Measurements from ENCODE around the gene GLMN.

GLMN gene, protein sequence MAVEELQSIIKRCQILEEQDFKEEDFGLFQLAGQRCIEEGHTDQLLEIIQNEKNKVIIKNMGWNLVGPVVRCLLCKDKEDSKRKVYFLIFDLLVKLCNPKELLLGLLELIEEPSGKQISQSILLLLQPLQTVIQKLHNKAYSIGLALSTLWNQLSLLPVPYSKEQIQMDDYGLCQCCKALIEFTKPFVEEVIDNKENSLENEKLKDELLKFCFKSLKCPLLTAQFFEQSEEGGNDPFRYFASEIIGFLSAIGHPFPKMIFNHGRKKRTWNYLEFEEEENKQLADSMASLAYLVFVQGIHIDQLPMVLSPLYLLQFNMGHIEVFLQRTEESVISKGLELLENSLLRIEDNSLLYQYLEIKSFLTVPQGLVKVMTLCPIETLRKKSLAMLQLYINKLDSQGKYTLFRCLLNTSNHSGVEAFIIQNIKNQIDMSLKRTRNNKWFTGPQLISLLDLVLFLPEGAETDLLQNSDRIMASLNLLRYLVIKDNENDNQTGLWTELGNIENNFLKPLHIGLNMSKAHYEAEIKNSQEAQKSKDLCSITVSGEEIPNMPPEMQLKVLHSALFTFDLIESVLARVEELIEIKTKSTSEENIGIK

DNA sequence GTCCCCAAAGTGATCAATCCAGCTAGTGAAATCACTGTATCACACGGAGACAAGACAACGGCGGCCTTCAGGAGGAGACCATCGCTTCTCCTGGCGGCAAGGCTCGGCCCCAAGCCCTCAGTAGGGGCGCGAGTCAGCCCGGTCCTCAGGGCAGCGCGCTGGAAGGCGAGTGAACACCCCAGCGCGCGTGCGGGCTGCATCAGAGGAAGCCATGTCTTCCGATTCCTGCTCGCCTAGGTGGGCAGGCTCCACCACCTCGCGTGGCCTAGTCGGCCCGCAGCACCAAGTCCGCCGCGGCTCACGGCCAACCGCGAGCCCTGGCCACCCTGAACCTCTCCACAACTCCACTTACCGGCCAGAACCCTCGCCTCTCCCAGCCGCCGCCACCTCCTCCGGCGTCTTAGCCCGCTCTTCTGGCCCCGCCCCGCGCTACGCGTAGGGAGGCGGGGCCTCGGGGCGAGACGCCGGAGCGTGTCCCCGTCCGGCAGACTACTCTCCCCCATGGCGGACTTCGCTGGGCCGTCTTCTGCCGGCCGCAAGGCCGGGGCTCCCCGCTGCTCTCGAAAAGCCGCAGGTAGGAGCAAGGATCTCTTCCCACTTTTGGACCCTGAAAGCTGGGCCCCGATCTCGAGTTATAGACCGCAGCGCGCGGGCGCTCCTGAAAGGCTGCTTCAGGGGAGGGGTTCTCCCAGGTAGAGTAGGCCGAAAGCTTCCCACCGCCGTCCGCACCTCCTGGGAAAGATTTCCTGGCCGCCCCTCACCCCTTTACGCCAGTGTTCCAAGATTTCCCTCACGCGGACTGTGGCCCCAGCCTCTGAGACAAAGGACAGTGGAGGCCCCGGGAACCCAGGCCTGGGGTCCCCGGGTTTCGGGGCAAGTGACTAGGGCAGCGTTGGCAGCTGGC is at the start of gene GLMN, which contains the start of gene RPAP2:
Gene GLMN (minus strand): TSS at position 415 of the 904 bp plus-strand sequence. CDS start 988 bp downstream, outside the sequence.
Gene RPAP2 (plus strand): TSS at position 487 of the 904 bp plus-strand sequence. CDS start 15 bp downstream, at position 502.
- peak; percentile 35 to 70 for DNase-seq (ENCODE audit: low read depth in 2 of 2)

DNA sequence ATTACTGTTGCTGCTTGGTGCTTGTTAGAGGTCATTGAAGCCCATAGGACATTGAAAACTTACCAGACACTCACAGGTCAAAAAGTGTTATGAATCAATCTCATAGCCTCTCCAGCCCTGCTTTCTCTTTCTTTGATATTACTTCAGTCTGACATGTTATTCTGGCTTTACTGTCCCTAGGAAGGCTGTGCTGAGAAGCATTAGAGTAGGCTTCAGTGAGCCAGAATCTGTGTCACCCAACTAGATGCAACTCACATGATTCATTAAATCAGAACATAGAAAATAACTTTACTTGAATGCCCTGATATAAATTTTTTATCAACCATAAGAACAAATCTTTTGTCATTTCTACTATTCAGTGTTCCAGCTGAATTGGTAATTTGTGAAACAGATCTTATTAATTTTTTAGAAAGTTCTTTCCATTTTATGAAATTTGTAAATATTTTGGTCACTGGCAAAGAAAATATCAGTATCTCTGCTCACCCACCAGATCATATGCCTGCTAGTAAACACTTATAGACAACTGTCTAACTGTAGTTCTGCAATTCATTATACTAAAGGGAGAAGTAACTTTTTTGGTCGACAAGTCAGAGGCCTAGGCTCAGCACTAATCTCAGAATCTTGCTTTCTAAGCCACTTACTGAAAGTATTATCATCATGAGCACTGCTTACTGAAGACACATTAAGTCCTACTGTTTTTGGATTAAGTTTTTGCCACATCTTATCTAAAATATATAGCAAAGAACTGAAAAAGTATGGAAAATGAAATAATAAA is 48.3 kb upstream of the GLMN start:
- DNase-seq (ENCODE audit: low read depth in 2 of 2): no peak

DNA sequence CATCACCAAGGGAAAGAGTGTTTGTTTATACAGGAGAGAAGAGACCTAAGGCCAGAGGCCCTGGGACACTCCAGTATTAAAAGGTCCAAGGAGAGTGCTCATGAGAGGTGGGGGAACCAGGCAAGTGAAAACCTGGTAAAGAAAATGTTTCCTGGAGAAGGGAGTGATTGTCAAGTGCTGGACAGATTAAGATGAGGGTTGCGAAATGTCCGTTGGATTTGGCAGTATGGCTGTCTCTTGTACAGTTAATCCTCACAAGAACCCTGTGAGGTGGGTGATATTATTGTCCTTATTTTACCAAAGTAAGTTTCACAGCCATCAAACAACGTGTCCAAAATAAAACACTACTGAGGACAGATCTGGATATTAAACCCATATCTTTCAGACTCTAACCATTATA is 44.3 kb upstream of the GLMN start:
- DNase-seq (ENCODE audit: low read depth in 2 of 2): no peak

DNA sequence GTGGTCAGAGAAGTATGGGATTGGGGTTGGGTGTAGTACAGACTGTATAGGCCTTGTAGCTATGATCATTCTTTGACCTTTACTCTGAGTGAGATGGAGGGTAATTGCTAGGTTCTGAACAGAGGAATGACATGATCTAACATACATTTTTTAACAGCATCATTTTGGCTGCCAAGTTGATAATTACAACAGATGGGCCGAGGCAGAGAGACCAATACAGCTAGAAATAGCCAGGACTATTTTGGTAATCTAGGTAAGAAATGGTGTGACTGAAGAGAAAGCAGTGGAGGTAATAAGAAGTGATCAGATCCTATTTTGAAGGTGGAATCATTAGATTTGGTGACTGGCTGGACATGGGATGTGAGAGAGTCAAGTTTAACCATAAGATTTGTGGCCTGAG is 43.6 kb upstream of the GLMN start:
- DNase-seq (ENCODE audit: low read depth in 2 of 2): no peak

DNA sequence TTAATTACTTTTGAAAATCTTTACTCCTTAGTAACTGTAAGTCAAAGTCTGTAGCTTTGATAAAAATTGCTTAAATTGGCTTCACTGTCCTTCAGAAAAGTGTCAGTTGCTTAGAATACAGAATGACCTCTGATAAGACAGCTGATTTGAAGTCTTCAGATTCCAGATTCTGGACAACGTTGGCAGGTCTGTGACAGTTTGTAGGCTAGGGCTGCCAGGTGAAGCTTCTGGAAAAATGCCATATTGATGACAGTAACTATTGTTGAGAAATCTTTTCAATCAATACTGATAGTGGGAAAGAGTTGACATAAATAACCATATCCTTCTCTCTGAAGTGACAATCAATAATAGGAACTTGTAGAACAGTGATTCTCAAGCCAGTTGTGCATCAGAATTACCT is 41.4 kb upstream of the GLMN start:
- no peak for DNase-seq (ENCODE audit: low read depth in 2 of 2)

DNA sequence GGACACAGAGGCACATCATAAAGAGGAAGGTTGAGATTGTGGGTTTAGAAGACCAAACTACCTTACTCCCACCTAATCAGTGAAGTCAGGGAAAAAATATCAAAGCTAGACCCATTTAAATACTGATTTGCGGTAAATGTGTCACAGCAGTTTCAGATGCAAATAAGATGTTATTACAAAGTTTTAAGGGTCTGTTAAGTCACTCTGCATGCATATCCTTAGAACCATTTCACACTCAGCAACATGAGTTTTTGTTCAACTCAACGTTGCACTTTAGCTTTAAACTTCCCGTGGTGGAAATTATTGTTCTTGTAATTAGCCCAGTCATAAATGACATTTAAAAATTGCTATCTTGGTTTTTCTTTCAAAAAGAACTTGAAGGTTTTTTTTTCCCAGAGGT is 34.9 kb upstream of the GLMN start:
- no peak for DNase-seq (ENCODE audit: low read depth in 2 of 2)

DNA sequence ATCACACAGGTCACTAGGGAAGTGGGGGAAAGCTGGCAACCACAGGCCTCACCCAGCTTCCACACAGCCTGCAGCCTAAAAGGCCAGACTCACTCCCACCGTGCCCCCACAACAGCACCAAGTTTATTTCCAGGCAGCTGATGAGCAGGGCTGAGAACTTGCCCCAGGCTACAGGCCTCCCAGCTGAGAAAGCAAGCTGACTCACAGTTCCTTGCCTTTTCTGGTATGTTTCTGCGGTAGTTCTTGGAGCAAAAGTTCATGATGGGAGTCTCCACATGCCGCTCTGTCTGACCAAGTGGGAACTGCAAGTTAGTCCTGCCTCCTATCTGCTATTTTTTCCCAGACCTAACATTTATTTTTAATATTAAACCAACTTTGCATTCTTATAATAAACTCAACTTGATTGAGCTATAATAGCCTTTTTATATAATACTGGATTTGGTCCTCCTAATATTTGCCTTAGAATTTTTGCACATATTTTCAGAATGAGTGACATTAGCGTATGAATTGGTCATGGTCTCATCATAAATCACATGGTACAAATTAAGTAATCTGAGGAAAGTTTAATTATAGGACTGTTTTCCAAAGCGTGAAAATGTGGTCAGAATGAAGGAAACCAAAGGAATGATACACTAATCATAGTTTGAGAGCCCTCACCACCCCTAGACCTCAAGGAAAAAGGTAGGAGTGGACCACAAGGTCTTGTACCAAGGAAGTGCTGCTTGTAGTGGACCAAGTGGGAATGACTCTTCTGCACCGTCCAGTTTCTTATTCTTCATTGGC is 30.8 kb upstream of the GLMN start:
- no peak for DNase-seq (ENCODE audit: low read depth in 2 of 2)

DNA sequence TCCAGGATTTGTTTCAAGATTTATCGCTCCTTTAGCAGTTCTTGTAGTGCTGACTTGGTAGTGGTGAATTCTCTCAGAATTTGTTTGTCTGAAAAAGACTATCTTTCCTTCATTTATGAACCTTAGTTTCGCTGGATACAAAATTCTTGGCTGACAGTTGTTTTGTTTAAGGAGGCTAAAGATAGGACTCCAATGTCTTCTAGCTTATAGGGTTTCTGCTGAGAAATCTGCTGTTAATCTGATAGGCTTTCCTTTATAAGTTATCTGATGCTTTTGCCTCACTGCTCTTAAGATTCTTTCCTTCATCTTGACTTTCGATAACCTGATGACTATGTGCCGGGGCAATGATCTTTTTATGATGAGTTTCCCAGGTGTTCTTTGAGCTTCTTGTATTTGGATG is 29.0 kb upstream of the GLMN start:
- no peak for DNase-seq (ENCODE audit: low read depth in 2 of 2)

DNA sequence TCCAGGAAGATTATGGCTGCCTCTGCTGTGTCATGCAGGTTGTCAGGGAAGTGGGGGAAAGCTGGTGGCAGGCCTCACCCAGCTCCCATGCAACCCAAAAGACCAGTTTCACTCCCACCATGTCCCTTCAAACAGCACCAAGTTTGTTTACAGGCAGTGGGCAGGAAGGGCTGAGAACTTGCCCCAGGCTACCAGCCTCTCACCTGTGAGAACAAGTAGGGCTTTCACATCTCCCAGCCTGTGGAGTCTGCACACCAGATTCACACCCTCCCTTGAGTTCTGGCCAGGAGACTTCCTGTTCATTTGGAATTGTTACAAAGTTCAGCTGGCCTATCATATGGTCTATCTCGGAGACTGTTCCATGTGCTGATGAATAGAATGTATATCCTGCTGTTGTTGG is 27.9 kb upstream of the GLMN start:
- no peak for DNase-seq (ENCODE audit: low read depth in 2 of 2)

DNA sequence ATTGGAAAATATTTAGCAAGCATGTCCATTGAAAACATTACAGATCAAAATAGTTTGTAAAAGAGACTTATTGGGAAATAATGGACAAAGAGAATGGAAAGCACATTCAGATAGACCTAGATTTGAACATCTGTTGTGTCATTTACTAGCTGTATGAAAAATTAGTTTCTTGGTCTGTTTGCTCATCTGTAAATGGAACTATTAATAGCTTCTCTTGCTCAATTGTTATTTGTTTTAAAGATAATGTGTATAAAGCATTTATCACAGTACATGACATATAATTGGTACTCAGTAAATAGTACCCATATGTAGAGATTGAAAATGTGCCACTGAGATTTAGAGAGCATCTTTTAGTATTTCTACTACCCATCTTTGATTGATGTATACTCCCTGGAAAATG is 26.0 kb upstream of the GLMN start:
- DNase-seq (ENCODE audit: low read depth in 2 of 2): no peak

DNA sequence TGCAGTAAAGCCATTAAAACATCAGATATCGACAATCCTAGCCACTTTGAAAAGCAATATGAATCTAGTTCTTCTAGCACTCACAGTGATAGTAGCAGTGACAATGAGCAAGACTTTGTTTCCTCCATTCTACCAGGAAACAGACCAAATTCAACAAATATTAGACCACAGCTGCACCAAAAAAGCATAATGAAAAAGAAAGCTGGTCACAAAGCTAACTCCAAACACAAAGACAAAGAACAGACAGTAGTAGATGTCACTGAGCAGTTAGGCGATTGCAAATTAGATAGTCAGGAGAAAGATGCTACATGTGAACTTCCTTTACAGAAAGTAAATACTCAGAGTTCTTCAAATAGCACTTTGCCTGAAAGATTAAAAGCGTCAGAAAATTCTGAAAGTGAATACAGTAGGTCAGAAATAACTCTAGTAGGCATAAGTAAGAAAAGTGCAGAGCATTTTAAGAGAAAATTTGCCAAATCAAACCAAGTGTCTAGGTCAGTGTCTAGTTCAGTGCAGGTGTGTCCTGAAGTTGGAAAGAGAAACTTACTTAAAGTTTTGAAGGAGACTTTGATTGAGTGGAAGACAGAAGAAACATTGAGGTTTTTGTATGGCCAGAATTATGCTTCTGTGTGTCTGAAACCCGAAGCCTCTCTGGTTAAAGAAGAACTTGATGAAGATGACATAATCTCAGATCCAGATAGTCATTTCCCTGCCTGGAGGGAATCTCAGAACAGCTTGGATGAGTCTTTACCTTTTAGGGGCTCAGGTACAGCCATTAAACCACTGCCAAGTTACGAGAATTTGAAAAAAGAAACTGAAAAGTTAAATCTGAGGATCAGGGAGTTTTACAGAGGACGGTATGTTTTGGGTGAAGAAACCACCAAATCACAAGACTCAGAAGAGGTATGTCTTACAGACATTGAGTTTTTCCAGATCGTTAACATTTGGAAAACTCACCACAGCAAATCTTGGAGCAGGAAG is 25.0 kb upstream of the GLMN start:
- DNase-seq (ENCODE audit: low read depth in 2 of 2): no peak

DNA sequence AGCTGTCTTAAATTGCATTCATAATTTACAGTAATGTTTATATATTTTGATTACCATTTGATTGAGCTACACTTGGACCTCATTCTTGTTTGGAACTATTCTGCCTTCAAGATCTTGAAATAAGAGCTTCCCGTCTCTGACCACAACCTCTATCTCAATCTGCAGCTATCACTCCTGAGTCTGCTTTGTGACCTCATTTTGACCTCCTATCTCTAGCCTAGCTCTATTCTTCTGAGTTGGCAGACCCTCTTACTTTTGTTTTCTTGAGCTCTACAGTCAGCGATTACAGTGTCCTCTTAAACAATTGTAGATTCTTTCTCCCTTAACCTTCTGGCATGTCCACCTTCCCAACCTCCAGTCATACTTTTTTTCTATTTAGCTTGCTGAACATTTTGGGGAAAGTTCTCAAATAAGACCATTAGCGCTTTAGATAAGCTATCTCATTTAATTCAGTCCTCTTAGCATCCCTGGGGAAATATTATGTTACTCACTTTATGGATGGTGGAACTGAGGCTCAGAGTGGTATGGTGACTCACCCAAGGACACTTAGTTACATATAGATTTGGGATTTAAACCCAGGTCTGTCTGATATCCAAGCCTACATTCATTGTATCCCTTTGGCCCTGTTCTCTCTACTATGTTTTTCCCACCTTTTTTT is 19.2 kb upstream of the GLMN start:
- no peak for DNase-seq (ENCODE audit: low read depth in 2 of 2)

DNA sequence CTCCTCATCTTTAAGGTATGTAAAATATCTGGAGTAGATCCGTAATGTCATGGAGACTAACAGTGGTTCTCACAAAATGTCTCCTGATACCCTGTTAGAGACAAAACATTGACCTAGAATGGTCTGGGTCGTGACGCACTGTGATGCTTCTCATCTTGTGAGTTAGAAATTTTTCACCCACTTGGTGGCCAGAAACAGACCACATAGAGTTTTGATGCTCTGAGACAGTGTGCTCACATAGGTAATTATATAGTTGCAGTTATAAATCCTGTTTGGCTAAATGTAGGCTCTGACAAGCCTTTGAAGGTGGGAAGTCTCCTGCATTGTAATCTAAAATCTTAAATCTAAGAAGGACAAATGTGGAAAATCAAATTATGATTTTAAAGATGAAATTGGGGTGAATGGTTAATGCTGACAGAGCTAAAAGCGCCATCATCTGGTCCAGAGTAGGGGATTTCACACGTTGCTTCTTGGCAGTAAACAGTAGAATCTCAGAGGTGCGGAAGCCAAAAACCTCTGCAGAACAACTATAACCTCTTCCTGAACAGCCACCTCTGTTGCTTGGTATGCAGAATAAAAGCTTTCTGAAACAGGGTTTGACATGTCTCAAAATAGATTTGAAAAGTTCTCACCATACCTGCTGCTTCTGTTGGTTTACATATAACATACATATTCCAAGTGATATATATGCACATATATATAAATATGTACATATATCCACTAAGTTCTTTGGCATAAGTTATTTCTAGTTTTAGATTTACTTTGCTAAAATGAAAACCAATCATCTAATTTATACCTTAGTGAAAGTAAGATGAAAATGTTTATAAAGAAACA is 17.2 kb upstream of the GLMN start:
- DNase-seq (ENCODE audit: low read depth in 2 of 2): peak; percentile 16 to 23

DNA sequence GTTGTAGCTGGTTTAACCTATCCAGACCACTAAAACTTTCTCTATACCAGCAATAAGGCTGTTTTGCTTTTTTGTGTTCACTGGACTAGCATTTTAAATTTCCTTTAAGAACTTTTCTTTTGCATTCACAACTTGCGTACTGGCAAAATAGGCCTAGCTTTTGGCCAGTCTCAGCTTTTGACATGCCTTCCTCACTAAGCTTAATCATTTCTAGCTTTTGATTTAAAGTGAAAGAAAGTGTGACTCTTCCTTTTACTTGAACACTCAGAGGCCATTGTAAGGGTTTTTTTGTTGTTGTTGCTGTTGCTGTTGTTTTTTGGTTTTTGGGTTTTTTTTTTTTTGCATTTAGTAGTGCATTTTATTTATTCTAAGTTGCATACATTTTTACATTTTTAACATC is 15.2 kb upstream of the GLMN start:
- DNase-seq (ENCODE audit: low read depth in 2 of 2): no peak

DNA sequence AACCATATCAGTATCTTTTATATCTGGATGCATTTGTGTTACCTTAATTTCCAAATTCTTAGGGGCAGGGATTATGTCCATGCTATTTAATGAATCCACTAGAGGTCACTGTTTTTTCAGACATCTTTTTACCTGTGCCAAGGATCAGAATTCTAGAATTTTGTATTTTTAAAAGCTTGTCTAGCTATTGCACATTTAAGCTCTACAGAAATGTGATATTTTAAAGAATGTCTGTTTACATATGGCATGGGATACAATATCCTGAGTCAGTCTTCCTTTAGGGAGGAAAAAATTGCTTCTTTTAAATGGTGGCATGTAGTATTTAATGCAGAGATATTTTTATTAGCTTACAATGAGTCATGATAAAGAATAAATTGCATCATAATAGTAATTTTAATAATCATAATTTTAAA is 11.4 kb upstream of the GLMN start:
- DNase-seq (ENCODE audit: low read depth in 2 of 2): no peak

DNA sequence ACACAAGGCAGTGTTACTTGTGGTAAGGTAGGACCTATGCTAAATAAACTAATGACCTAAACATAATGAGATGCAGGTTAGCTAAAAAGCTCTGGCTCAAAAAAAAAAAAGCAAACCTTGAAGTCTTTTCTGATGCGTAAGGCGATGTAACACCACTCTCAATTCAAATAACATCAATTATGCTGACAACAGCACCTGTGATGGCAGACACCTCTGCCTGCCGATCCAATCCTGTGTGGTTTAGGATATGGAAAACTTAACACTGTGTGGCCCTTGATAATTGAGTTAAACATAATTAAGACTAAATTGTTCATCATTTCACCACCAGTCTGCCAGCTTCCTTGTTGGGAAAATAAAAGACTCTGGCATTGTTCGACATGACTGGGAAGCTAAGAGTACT is 9.2 kb upstream of the GLMN start:
- no peak for DNase-seq (ENCODE audit: low read depth in 2 of 2)

DNA sequence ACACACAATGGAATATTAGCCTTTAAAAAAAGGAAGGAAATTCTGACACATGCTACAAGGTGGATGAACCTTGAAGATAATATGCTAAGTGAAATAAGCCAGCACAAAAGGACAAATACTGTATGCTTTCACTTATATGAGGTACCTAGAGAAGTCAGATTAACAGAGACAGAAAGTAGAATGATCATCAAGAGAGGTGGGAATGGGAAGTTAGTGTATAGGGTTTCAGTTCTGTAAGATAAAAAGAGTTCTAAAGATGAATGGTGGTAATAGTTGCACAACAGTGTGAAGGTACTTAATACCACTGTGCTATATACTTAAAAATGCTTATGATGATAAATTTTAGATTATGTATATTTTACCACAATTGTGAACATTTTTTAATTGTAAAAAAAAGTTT is 7.2 kb upstream of the GLMN start:
- no peak for DNase-seq (ENCODE audit: low read depth in 2 of 2)

DNA sequence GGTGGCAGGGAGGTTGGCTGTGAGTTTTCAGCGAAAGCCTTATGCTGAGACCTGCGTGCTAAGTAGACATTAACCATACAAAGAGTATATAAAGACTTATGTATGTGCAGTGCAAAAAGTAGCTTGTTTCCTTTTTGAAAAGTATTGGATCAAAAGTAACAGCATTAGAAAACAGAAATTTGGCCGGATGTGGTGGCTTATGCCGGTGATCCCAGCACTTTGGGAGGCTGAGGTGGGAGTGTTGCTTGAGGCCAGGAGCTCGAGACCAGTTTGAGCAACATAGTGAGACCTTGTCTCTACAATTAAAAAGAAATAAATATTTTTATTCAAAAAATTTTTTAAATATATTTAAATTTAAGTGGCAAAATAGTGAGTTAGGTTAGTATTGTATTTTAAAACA is 2.2 kb upstream of the GLMN start:
- no peak for DNase-seq (ENCODE audit: low read depth in 2 of 2)
